ENCODE data around the gene GXYLT1. TPM values are rescaled to one million over a fixed set of nuclear protein-coding genes. Genes with fewer than 3 reads are reported as not detected.

The GXYLT1 gene
- total and polyA plus RNA-seq, 4 donors = 2.5 to 23.2 (median 6.4) TPM

GRCh38 chr12:42130672-42131402 is 13.8 kb downstream of the GXYLT1 start:
- TF ChIP-seq CTCF (IDR thresholded peaks at IDR 0.05; ENCODE audit: control extremely low read depth, extremely low read depth) = no peak
- WGBS, 2 donors = 53 to 71% methylated on average over 4 of the region's 4 CpGs
- H3K27ac ChIP-seq (ENCODE audit: low read depth in 1 of 2, low read length in 1 of 2) = no peak overlapping the region
- H3K9me3 ChIP-seq (ENCODE audit: control insufficient read depth in 4 of 4, insufficient read depth in 3 of 4, low read length in 3 of 4) = no peaks in the 10 kb centered on the region
- DNase-seq (peak in 1 of 3 donors; percentile 34), ATAC-seq (ENCODE audit: insufficient read depth, low FRiP score) (peak; percentile 35)
- H3K9ac ChIP-seq (ENCODE audit: insufficient read depth in 1 of 2, low read length in 2 of 2) = no peak overlapping the region
- H3K4me1 ChIP-seq (ENCODE audit: control insufficient read depth in 5 of 5, insufficient read depth in 5 of 5, low read length in 5 of 5) = peaks cover 0 to 4% (median 0%) of the 10 kb centered on the region in 5 donors
- H3K4me3 ChIP-seq = no peak overlapping the region
- H3K27me3 ChIP-seq (ENCODE audit: control insufficient read depth in 3 of 3, insufficient read depth in 3 of 3, low read length in 2 of 3) = no peaks in the 10 kb centered on the region
- no peaks in the 10 kb centered on the region for H3K36me3 ChIP-seq (ENCODE audit: control insufficient read depth in 4 of 4, insufficient read depth in 4 of 4, low read length in 4 of 4)

GRCh38 chr12:42129595-42130204 is 15.0 kb downstream of the GXYLT1 start:
- no peaks in the 10 kb centered on the region for H3K27me3 ChIP-seq (ENCODE audit: control insufficient read depth in 3 of 3, insufficient read depth in 3 of 3, low read length in 2 of 3)
- no peak overlapping the region for H3K9ac ChIP-seq (ENCODE audit: insufficient read depth in 1 of 2, low read length in 2 of 2)
- peak; percentile 69 for ATAC-seq (ENCODE audit: insufficient read depth, low FRiP score)
- H3K4me1 ChIP-seq (ENCODE audit: control insufficient read depth in 5 of 5, insufficient read depth in 5 of 5, low read length in 5 of 5) = peaks cover 0 to 7% (median 0%) of the 10 kb centered on the region in 5 donors
- H3K36me3 ChIP-seq (ENCODE audit: control insufficient read depth in 4 of 4, insufficient read depth in 4 of 4, low read length in 4 of 4) = no peaks in the 10 kb centered on the region
- peak; percentile 55 for TF ChIP-seq CTCF (IDR thresholded peaks at IDR 0.05; ENCODE audit: control extremely low read depth, extremely low read depth)
- 47 to 62% methylated on average over 4 of the region's 4 CpGs for WGBS, 2 donors
- no peak overlapping the region for H3K27ac ChIP-seq (ENCODE audit: low read depth in 1 of 2, low read length in 1 of 2)
- no peak overlapping the region for H3K4me3 ChIP-seq
- no peaks in the 10 kb centered on the region for H3K9me3 ChIP-seq (ENCODE audit: control insufficient read depth in 4 of 4, insufficient read depth in 3 of 4, low read length in 3 of 4)
- DNase-seq = peak; percentile 35 to 74 (median 74)

GRCh38 chr12:42128888-42129287 is 15.8 kb downstream of the GXYLT1 start:
- H3K27ac ChIP-seq (ENCODE audit: low read depth in 1 of 2, low read length in 1 of 2) = no peak overlapping the region
- DNase-seq (no peak), ATAC-seq (ENCODE audit: insufficient read depth, low FRiP score) (no peak)
- H3K9ac ChIP-seq (ENCODE audit: insufficient read depth in 1 of 2, low read length in 2 of 2) = no peak overlapping the region
- H3K27me3 ChIP-seq (ENCODE audit: control insufficient read depth in 3 of 3, insufficient read depth in 3 of 3, low read length in 2 of 3) = no peaks in the 10 kb centered on the region
- no peaks in the 10 kb centered on the region for H3K9me3 ChIP-seq (ENCODE audit: control insufficient read depth in 4 of 4, insufficient read depth in 3 of 4, low read length in 3 of 4)
- no peaks in the 10 kb centered on the region for H3K36me3 ChIP-seq (ENCODE audit: control insufficient read depth in 4 of 4, insufficient read depth in 4 of 4, low read length in 4 of 4)
- 95 to 96% methylated on average over 6 of the region's 6 CpGs for WGBS, 2 donors
- H3K4me3 ChIP-seq = no peak overlapping the region
- no peak for TF ChIP-seq CTCF (IDR thresholded peaks at IDR 0.05; ENCODE audit: control extremely low read depth, extremely low read depth)
- peaks cover 0 to 5% (median 0%) of the 10 kb centered on the region in 5 donors for H3K4me1 ChIP-seq (ENCODE audit: control insufficient read depth in 5 of 5, insufficient read depth in 5 of 5, low read length in 5 of 5)

Measured in lung (tissue), 12 donors.